ENCODE measurements around the gene C3orf18.
A peak's percentile ranks its signal among the peaks of the same experiment; 100 is the strongest.

The C3orf18 gene

GRCh38 chr3:50604110-50604621, 36.6 kb upstream of the C3orf18 start:
- no peak for DNase-seq

DNA sequence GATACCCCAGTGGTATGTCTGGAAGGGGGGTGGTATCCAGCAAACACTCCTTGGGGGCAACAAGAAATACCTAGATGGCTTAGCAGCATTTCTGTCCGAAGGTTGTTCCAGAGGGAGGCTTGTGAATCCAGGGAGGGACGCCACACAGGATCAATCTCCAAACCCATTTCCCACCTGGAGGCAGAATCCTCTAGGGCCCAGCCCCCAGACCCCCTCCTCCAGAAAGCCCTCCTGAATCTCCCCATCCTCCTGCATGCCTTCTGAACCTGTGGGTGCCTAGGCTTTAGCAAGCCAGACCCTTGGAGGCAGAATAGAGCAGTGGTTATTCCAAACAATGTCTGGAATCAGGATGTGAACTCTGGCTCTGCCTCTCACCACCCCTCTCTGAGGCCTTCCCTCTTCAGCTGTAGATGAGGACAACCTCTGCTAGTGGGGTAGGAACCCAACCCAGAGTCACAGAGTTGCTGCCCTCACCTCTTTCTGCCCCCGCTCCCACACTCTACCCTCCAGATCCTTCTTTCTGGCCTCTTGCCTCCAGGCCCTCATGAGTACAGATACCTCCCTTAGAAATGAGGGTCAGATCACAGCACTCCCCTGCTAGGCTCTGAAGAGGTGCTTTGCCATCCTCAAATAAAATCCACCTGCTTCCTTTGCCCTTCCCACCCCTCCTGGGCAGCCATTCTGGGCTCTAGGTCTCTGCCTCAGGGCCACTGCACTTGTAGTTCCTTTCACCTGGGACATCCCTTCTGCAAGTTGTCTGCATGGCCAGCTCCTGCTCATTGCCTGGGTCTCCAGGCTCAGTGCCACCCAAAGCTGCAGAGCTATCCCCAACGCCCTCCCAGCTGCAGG, 35.9 kb upstream of the C3orf18 start:
- no peak for DNase-seq

- DNase-seq: no peak
These were observed 35.1 kb upstream of the C3orf18 start for GRCh38 chr3:50602595-50603191.

GRCh38 chr3:50600841-50601591, 33.5 kb upstream of the C3orf18 start:
- peak in 56 of 58 donors; percentile 12 to 94 (median 74) for DNase-seq

- DNase-seq: peak in 1 of 58 donors; percentile 17
These were observed 32.7 kb upstream of the C3orf18 start for GRCh38 chr3:50600141-50600753.

- DNase-seq: no peak
These were observed 32.2 kb upstream of the C3orf18 start for GRCh38 chr3:50599716-50600118.

GRCh38 chr3:50599115-50599715, 31.7 kb upstream of the C3orf18 start:
- DNase-seq: no peak

DNA sequence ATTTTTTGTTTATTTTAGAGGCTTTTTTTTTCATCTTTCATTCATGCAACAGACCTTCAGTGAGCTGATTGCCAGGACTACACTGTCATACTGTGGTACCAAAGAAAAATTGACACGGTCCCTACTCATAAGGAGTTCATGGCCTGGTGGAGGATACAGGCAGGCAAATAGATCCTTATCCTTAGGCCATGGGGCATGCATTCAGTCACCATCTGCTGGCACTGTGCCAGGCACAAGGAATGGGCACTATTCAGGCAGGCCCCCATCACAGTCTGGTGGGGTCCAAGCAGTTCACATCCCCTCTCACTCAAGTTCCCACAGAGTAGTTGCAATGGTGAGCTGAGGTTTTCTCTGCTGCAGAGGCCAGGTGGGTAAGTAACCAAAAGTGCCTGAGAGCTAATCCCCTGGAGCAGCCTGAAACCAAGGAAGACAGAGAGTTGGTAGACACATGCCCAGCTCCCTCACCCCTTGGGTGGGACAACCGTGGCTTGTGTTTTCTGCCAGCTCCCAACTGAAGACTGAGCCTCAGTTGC, 26.8 kb upstream of the C3orf18 start:
- DNase-seq: peak in 1 of 58 donors; percentile 23

DNA sequence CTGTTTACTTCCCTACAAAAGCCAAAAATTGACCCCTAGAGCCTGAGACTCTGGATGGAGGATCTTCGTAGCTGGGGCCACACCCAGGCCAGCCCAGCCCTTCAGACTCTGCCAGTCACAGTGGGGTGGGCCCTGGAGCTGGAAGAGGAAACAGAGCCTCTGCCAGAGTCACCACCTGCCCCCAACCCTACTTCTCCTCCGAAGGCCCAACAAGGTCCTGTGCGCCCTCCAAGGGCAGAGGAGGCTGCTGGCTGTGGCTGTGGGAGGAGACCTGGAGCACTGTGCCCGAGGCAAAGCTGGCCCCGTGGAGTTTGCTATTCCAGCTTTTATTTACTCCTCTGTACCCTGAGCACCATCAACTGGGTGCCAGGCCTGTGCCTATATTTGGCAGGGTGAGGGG, 25.0 kb upstream of the C3orf18 start:
- DNase-seq: no peak

DNA sequence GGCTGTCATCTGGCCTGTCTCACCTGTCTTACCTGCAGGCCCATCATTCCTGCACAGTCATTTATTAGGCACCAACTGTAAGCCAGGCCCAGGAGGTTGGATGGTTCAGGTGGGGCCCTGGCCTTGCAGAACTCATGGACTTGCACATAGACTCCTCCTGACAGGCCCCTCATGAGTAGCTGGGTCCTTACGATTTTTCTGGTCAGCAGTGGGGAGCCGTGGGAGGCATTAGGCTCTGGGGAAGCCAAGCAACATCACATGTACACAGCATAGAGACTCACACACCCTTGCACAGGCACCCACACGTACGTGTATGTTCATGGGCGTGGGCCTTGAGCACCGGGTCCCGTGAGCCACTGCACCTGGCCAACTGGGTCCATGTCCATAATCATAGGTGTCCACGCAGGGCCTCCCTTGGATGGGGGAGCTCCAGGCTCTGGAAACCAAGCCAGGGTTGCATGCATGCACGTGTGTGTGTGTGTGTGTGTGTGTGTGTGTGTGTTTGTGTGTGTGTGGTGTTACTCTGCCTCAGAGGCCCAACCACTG, 23.7 kb upstream of the C3orf18 start:
- no peak for DNase-seq

DNA sequence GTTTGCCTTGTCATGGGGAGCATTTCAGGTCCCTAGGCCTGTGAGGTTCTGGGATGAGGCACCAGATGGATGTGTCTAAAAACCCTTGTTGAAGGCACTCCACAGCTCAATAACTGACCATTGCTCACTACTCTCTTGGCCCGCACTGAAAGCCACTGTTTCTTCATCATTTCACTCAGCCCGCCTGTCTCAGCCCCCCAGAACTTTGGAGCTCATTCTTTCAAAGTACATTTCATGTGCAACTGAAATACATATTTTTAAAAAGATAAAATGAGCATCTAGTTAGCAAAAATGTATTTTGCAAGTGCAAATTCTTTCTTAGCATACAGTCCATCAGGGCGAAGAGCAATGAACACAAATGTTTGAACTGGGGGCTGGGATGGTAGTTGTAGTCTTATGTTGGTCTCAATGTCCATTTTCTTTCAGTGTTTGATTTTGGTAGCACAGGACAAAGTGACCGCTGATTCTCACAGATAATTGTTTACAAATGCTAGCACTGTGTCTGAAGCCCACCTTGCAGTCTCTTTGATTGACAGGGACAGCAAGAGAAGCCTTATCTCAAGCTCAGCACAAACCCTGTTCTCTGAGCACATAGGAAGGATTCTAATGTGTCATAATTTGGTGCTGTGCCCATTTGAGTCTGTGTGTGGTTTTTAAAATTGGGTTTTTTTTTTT, 21.3 kb upstream of the C3orf18 start:
- DNase-seq: no peak

DNA sequence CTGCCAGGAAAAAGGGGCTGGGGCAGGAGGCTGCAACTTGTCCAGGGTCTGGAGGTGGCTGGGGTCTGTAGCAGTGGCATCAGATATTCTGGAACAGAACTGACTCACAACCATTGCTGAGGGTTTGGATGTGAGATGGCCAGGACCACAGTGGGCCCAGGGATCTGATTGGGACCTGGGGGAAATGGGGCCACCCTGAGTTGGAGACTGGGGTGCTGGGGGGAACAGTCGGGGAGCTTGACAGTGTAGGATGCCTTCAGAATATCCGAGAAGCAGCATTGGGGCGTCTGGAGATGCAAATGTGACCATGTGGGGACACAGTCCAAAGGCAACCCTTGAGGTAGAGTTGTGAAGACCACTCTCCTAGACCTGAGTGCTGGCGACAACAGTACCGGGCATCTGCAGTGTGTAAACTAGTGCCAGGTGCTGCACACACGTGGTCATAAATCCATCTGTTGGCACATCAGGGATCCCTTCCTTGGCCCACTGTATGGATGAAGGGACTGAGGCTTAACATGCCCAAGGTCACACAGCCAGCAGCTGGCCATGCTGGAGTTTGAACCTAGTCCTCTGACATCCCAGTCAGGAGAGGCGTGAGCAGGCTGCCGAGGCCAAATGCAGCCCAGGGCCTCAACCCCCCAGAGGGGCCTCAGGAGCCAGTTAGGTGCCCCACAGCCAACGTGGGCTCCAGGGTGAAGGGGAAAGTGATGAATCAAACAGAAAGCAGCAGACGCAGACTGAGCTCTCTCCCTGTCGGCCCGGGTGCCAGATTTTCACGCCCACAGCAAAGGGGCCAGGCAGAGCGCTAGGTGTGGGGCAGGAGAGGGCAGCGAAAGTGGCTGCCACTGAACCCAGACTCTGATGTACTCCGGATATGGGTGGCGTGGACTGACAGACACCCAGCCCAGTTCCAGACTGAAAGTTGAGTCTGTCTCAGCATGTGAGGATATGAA, 20.5 kb upstream of the C3orf18 start:
- no peak for DNase-seq

DNA sequence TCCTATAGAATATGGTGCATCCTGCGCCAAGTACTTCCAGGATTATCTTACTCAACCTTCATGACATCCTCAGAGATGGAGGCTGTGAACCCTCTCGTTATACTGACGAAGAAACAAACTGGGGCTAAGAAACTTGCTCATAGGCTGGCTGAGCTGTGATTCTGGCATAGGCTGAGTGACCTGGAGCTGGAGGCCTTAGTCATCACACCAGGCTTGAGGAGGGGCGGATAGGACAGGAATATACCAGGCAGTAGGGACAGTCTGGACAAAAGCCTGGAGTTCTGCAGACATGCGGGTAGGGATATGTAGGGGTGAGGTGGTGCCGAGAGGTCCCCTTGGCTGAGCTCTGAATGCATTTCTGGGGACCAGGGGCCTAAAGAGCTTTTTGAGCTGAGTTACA, 19.8 kb upstream of the C3orf18 start:
- no peak for DNase-seq

GRCh38 chr3:50586763-50587070, 19.2 kb upstream of the C3orf18 start:
- no peak for DNase-seq

DNA sequence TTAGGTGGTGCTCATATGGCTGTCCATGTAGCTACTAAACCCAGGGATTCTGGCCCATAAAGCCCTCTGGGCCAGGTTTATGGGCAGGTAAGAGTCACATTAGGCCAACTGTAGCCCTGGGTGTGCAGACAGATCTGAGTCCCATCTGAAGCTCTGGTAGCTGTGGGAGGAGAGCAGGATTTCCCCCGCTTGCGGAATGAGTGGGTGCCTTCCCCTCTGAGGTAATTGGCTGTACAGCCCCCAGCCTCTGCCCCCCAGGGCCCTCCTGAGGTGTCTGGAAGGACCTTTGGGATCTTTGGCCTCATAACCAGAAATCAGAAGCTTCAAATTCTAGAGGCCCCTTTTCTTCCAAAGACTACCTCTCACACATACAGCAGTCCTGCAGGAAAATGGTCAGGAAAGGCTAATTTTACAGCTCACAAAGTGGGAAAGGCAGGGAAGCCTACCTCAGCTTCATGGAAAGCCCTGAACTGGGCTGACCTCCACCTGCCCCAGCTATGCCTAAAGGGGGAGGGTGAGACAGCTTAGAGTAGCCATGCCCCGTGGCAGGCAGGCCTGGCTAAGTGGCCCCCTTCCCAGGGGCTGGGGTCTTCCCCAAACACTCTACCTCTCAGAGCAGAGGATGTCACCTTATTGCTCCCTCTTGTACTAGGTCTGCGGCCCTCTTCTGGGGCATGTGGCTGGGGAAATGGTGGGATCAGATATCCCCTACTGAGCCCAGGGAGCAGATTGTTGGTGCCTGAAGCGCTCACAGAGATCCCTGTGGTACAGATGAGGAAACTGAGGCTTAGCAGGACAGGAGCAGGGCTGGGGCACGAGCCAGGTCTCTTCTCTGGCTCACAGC, 18.6 kb upstream of the C3orf18 start:
- no peak for DNase-seq

GRCh38 chr3:50584391-50584790, 16.8 kb upstream of the C3orf18 start:
- DNase-seq: no peak

GRCh38 chr3:50583897-50584296, 16.4 kb upstream of the C3orf18 start:
- DNase-seq: peak in 2 of 58 donors; percentile 31 to 33

- no peak for DNase-seq
These were observed 14.5 kb upstream of the C3orf18 start for GRCh38 chr3:50582083-50582482.

Measured in anterior cingulate cortex (tissue), 58 donors.